Stimulated activated CD8-positive, alpha-beta memory T cell treated with anti-CD3 and anti-CD28 coated beads, Interleukin-15, amount 100 ng/mL, for 48 hours (primary cell): ENCODE results near the gene NFIB.

Source experiments
- DNase-seq, 2 donors: peaks; one replicate each; pipeline ENCODE4 v3.0.0-alpha.2; 2020; ENCODE audit warnings: low read depth in 2 of 2

NFIB gene

DNA sequence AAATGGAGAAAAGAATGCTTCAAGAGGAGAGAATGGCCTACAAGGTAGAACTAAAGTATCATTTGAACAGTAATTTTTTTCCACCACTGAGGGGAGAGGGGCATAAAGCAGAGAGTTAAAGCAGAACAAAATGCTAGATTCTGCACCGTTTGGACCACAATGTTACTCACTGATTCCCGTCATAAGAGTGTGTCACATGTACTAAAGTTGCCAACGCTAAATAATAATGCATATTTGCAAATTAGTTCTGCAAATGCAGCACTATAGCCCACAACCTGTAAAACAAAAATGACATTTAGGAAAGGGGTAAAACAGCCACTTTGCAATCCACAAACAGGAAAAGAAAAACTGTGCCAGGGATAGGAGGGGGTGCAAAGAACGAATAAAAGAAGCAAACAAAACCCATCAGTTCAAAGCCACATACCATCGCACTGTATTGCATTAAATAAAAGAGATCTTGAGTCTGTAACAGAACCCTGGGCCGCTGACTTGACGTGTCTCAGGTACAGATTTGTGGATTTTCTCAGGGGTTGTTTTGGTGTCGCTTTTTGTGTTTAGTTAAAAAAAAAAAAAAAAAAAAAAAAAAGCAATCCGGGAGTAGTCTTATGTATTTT, 7.7 kb upstream of the NFIB start:
- no peak for DNase-seq

DNA sequence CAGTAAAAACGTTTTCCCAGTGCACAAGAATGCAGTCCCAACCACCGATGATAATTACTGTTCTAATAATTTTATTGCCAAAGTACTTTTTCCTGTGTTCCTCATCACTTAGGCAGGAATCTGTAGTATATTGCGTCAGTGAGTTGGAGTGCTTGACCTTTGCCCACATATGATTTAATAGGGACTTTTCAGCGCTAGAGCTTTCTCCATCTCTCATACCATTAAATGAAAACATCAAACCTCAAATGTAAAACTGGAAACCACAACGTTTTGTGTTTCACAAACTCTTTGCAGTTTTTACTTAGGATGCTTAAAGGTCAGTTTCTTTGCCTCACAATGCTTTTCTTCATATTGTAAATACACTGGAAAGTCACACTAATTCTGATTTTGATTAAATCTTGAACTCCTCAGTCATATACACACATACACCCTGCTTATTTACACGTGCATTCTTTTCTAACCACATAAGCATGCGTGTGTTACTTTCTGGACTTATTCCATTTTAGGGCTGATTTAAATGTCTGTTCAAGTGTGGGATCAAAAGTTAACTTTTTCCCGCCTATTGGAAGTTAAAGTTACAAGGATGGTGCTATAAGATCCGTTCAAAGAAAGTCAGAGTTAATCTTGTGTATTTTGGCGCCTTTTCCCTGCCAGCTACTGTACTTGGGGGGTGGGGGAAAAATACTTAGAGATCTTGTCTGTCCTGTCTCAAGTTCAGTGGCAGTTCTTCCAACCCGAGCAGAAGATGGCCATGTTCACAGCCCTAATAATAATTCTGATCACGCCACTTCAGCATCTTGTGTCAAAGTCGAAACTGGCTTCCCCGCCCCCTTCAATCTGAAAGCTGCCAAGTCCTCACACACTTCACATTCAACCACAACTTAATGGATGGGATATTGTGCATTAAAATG, 6.6 kb upstream of the NFIB start:
- DNase-seq = no peak

DNA sequence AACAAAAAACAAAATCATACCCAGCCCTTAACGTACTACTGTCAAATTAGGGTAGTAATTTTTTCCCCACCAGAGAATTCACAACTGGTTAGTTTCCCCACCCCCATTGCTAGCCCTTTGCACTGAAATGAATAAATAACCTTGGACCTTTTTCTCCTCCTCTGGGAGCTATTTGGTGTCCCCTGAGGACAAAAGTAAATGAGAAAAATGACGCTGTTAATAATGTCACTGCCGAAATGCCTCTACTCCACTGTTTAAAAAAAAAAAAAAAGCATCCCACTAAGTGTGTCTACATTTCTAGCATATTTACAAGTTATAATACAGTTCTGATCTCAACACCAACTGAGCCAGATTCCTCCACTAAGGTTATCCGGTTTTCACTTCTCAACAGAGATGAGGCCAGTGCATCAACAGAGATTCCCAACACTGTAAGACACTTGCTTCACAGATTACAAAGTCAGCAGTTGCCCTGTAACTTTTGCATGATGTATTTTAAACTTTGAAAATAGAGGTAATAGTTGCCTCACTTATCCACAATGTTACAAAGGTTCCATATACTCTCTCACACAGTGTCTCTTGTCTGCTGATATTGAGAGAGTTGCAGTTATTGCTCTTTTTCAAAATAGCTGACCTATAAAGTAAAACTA, 5.1 kb upstream of the NFIB start:
- no peak for DNase-seq

DNA sequence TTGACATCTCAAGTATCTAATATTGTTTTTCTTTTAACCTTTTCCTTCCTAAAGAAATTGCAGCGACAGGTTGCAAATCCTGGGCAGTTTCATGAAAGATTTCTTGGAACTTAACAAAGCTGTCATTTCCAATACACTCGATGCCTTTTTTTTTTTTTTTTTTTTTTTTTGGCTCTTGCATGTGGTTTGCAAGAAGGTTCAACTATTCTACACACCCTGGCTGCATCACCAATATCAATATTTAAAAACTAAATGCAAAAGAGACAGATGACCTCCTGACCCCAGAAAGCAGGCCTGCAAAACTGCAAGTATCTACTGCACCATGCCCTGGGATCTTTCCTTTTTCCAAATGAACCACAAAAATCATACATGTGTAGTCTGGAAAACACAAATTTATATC, 4.4 kb upstream of the NFIB start:
- no peak for DNase-seq

DNA sequence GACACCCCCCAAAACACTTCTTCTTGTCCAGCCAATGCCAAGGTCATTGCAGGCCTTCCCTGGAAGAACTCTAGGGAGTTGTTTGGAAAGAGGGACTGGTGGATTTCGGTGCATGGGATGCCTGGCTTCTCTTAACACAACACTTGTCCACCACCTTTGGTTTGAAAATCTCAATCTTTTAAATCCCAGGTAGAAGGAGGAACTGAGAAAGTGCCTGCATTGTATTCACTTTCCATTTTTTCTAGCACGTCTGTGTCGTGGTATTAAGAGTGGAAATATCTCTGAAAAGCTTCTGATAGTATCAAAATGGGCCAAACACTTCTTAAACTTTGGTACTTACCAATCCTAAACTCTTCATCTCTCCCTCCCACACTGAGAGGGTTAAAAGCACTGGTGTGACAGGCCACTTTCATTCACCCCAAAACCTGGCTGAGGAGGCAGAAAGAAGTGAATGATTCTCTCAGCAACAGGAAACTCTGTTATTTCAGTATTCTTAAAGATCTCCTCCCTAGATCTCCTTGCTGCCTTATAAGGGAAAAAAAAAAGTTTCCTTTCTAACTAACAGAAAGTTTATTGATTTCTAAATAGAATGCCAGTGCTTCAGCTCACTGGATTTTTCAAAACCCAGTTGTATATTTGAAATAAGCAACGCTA, 3.9 kb upstream of the NFIB start:
- DNase-seq = no peak

DNA sequence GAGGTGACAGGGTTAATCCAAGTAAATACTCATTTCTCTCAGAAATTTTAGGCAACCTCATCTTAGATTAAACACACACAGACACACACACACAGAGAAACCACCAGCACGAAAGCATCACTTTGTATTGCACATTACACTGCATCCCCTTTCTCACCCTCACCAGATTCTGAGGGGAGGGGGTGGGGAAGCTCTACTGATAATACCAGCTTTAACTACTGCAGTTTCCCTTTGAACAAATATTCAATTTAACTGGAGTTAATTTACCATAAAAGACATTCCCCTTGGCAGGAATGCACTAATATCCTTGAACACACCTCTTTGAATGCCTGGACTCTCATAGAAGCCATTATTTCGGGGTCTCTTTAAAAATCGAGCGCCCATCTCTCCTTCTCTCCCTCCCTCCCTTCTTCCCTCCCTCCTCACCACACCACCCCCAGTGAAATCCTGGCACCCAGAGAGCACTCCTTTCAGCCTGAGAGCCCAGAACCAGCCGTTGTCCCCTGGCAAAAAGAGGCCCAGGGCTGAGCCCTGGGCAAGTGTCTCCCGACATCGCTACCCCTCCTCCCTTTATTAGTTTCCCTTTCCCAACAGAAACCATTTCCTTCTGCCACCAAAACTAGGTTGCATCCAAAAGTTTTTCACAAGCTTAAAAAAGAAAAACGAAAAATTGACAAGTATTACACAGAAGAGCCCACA, 2.8 kb upstream of the NFIB start:
- DNase-seq = no peak

DNA sequence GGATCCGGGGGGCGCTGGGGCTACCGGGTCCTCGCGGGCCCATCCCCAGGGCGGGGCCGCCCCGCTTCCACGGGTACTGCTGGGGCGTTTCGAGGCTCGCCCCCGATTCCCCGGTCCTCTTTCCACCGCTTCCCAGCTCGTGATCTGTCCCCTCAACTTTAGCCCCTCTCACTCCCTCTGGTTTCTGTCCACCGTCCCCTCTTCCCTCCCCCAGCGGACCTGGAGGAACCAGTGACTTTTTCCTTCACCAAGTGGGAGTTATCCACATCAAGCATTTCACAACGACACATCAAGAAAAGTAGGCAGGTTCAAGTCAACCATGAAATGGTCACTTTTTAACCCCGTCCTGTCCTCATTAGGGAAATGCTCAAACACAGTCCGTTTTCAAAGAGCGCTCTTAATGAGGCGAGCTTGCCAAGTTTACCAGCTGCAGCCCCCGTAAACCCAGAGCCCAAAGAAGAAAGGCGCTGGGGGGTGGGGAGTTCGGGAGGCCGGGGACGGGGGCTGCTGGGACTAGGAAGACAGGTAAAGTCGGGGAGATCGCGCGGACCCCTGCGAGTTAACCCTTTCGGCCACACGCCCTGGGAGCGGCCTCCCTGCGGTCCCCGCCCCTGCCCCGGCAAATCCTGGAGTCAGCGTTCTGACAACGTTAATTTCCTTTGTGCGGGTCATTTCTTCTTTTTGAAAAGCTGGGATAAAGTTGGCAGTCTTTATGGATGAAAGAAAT, 2.1 kb upstream of the NFIB start:
- no peak for DNase-seq

DNA sequence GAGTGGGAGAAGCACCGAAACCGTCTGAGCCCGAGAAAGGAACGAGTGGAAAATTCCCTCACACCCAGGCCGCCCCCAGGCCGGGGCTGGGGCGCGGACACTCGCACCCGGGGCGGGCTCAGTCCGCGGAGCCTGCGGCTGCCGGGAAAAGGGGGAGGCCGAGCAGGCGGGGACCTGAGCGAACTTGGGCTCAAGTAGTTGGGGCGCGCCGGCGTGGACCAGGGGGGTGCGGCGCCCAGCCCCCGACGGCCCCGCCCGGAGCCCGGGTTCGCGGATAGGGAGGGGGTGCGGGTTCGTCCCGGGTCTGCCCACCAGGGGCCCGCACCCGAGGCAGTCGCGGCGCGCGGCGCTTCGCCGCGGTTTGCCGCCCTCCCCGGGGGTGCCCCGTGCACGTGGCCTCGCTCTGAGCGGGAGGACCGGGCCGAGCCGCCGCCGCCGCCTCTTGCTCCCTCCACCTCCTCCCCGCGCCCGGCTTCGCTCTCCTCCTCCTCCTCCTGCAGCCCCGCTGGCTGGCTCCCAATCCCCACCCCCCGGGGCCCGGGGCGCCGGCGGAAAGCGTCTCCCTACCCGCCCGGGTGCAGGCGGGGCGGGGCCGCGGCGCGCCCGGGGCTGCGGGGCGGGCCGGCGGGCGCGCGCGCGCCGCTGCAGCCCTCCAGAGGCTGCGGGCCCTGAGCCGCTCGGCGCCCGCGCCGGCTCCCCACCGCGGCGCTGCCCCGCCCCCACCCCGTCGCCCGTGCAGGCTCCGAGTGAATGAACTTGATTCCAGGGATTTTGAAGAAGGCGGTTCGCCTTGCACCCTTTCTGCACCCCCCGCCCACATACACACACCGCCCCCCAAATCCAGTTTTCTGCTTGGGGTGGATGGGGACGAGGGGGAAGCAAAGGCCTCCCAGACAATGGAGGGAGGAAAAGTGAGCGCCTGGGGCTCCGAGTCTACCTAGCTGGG, 1.3 kb upstream of the NFIB start:
- no peak for DNase-seq

DNA sequence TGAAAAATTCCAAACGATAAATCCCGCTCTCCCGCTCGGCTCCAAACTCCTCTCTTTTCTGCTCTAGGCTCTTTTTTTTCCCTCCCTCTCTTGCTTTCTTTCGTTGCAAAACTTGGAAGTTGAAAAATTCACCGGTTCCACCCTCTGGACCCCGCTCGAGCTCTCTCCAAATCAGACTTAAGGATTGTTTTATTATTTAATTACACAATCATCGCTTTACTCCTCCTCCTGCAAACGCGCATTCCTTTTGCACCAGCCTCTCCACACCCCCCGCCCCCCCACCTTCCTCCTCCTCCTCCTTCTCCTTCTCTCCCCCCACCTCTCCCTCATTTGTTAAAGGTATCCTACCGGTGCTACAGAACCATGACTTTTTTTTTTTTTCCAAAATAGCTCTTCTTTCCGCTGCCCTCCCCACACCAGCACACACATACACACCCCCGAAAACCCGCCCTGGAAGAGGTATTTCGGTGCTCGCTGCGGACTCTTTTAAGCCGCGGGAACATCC, 535 bp upstream of the NFIB start:
- no peak for DNase-seq

DNA sequence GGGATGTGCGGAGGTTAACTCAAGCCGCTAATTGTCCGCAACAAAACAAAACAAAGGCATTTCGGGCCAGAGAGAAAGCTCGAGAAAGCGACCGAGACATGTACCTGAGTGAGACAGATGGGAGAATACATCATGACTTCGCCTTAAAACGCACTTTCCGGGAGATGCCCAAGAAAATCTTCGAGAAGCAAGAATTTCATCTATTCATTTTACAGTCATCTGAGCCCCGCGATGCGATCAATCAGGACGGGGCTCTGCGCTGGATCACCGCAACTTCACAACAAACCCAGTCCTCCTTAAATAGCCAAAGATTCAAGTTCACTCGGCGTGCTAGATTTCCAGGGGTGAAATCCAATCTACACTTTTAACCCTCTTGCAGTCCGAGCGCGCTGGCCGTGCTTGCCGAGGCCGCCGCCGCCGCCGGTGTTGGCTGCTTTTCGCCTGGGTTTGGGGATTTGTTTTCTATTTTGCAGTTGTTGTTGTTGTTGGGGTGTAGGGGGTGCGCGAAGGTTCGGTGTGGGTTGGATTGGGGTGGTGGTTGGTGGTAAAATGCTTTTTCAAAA, 482 bp downstream of the NFIB start:
- no peak for DNase-seq

DNA sequence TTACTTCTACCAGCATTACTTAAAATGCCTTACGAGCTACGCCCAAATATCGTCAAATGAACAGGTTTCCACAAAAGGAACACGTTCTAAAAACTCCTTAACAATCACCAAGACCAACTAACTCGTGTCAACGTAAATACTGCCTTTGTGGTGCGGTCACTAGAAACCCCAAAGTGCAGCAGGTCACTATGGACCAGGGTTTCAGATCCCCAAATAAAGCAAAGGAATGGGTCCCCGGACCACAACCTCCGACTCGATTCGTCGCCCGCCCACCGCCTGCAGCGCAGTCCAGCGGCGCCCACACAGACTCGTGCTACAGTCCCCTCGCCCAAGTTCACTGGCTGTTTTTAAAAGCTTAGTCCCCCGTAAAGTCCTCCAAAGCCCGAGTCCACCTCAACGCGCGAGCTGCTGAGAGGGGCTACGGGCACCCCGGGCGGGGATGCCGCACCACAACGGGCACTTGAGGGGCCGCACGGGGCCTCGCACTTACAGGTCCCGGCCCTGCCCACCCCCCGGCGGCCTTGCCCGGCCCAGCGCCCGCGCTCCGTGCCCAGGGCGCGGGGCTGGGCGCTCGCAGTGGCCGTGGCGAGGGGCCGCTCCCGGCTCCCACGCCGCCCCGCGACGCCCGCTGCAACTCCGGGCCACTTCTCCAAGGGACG, 1.1 kb downstream of the NFIB start:
- no peak for DNase-seq

DNA sequence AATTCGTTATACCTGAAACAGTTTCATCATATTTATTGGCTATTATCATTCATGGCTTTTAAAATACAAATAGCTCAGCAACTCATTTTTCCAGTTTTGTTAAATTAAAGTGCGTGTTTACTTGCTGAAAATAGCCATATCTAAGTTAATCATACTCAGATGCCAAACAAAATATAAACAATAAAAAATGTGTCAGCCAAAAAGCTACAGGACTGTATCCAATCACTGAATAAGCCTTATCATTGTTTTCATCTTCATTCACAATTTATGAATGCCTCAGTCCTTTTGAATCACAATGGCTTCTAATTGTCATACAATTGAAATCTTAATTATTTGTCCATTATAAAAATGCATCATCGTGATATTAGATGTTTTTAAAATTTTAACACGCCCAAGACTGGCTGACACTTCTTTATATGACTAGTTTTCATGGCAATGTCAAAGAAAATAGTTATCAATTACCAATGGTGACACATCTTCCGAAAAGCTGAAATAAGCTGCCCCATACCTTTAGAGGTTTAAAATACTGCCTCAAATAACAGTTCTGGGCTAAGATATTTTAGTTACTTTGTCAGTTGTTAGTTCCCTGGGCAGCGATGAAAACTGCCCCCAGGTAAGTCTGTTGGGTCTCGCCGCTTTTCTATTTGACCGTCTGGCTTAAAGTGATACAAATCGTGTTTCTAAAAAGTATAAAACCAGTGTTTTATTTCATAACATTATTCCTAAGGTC, 1.8 kb downstream of the NFIB start:
- no peak for DNase-seq

DNA sequence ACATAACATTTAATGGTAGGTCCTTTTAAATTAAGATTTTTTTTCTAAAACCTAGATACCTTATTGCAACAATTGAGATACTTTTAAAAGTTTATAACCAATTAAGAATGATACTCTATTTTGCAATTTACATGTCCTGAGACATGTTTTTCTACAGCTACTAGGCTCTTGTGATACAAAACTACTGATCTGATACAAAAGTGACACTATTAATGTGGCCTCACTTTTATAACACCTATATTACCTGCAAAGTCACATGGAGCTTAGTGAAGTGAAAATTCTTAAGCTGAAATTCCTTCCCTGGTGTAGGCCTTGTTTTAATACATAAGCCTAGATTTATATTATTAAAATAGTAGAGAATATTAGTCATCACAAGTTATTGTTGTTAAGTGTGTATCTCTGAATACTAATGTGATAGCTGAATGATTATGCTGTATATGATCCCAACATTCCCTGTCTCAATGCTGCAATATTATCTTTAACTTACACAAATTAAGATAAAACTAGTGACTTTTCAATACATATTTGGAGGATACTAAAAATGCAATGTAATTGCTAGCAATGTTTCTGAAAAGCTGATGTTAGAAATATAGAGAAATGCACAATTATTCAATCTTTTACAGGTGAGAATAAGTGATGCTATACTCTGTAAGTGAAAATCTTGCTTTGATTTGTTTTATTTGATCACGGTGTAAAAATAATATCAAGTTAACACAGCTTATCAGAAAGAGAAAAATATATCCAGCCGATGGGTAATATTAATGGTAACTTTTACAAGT, 2.6 kb downstream of the NFIB start:
- DNase-seq = no peak

DNA sequence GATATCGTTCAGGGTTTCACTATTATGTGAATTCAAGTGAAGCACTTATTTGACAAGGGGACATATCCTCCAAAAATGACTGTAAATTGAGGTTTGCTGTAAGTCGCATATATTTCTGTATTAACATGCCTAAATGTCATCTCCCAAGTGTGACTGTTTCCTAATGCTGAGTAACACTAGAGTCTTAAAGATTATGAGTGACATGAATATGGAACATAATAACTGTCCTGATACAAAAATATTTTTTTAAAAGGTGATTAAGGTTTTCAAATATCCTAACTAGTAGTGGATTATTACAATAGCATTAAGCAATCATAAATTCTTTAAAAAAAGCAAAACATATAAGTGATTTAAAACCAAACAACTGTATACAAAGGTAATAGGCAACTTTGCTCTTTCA, 3.6 kb downstream of the NFIB start:
- DNase-seq = no peak

DNA sequence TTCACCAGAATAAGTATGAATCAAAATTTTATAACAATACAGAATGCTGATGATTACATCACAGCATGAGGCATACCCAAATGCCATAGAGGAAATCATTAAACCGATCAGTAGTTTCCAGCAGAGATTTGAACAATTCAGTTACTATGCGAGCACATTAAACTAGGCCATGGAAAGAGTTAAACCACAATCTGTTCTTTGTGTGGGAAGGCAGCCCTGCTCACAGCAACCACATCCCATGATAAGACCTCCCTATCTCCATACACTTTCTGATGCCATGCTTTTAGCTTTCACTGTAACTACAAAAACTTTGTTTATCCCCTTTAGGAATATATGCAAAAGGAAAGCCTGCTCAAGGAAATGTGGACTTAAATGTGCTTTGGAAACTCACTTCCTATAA, 4.5 kb downstream of the NFIB start:
- DNase-seq = no peak

DNA sequence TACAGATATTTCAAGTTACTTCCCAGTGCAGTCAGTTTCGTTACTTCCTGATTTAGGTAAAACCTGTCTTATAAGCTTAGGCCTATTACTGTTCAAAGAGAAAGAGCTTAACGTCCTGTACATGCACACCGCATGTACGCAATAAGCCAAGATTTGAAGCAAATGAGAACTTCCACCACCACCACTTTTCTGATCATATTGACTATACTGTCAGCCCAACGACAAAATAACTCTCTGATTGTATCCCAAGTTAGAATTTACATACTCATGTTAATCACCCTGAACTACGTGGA, 5.1 kb downstream of the NFIB start:
- DNase-seq = no peak

DNA sequence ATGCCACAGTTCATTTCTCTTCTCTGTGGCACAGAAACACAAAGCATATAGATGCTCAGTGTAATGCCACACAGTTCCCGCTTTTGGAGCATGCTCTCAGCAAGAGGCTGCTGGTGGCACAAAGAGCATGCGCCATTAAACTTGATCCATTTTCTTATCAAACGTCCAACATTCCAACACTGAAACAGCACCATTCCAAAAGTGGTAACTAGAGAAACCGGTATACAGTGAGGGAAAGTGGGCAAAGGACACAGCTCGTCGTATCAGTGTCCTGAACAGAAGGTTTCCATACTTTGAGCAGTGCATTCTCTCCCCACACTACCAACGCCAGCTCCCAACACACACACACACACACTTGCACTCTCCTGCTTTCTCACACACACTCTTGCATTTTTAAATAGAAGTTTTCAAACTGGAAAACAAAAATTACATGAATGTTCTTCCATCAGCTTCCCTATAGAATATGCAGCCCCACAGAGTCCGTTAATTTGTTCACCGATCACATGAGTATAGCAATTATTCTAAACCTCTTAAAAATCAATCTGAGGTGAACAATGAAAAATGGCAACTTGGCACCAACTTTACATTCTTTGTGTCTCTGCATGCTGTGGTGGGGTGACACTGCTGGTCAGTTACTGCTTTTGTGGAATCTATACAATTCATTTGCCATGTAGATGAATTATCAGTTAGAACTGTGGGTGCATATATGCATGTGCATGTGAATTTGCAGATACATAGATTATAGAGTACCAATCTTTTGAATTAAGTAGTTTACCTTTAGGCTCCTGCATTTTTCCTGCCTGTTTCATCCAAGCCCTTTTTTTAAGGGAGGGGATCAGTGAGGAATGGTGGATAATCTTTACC, 5.7 kb downstream of the NFIB start:
- no peak for DNase-seq
